ENCODE measurements around the gene DCAKD. TPM values are rescaled to one million over a fixed set of nuclear protein-coding genes. Genes with fewer than 3 reads are reported as not detected.

DCAKD gene
- polyA plus RNA-seq, 2 donors: 11.8 to 15.8 TPM

DNA sequence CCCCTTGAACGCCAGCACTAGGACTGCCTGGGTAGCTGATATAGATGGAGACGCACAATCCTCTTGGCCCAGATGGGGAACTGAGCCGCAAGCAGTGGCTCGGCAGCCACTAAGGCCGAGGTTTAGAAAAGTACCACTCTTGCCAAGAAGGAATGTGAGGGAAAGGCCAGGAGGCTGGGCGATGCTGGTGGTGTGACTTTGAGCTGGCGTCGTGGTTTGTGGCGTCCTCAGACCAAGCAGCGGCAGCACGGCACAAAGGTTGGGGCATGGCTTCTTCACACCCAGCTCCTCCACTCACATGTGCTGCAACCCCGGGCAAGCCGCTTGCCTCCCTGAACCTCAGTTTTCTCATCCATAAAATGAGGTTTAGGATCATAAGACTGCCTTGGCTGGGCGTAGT is 15.6 kb downstream of the DCAKD start:
- H3K36me3 ChIP-seq (ENCODE audit: control insufficient read depth in 2 of 2, insufficient read depth in 2 of 2, low read length in 1 of 2): peaks cover 2 to 10% of the 10 kb centered on the region in 2 donors
- H3K4me3 ChIP-seq (ENCODE audit: low read depth in 1 of 2, low read length in 2 of 2): no peak overlapping the region
- no peaks in the 10 kb centered on the region for H3K27me3 ChIP-seq (ENCODE audit: control insufficient read depth in 1 of 2, insufficient read depth in 2 of 2, low read length in 2 of 2)
- no peak overlapping the region for H3K27ac ChIP-seq (ENCODE audit: low read depth in 2 of 2, low read length in 1 of 2)
- WGBS, 2 donors: 92 to 93% methylated on average over 14 of the region's 14 CpGs
- no peaks in the 10 kb centered on the region for H3K9me3 ChIP-seq (ENCODE audit: control insufficient read depth in 2 of 2, insufficient read depth in 1 of 2, low read depth in 1 of 2, low read length in 1 of 2)
- peaks cover 4% of the 10 kb centered on the region in 2 donors for H3K4me1 ChIP-seq (ENCODE audit: control insufficient read depth in 2 of 2, insufficient read depth in 2 of 2, low read length in 1 of 2)

- peaks cover 8 to 22% of the 10 kb centered on the region in 2 donors for H3K36me3 ChIP-seq (ENCODE audit: control insufficient read depth in 2 of 2, insufficient read depth in 2 of 2, low read length in 1 of 2)
- H3K27ac ChIP-seq (ENCODE audit: low read depth in 2 of 2, low read length in 1 of 2): no peak overlapping the region
- H3K9me3 ChIP-seq (ENCODE audit: control insufficient read depth in 2 of 2, insufficient read depth in 1 of 2, low read depth in 1 of 2, low read length in 1 of 2): no peaks in the 10 kb centered on the region
- no peaks in the 10 kb centered on the region for H3K27me3 ChIP-seq (ENCODE audit: control insufficient read depth in 1 of 2, insufficient read depth in 2 of 2, low read length in 2 of 2)
- 94 to 95% methylated on average over 14 of the region's 14 CpGs for WGBS, 2 donors
- H3K4me1 ChIP-seq (ENCODE audit: control insufficient read depth in 2 of 2, insufficient read depth in 2 of 2, low read length in 1 of 2): peaks cover 4% of the 10 kb centered on the region in 2 donors
- H3K4me3 ChIP-seq (ENCODE audit: low read depth in 1 of 2, low read length in 2 of 2): no peak overlapping the region
Observed at GRCh38 chr17:45034599-45034998, 16.8 kb downstream of the DCAKD start.

DNA sequence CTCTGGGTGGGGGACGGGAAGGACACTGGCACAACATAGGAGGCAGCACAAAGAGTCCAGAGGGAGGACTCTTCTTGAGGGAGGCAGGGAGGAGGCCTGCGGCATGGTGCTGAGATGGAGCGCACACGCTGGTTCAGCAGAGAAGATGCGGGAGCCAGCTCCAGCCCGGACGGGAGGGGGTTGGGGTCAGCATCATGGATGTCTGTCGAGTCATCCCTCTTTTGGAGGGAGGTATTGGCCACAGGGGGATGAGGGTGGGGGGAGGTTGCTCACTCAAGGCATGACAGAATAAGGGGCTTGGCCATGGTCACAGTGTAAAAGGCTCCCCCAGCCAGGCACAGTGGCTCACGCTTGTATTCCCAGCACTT is 19.3 kb downstream of the DCAKD start:
- 89 to 91% methylated on average over 9 of the region's 9 CpGs for WGBS, 2 donors
- Histone ChIP-seq H3K27ac (ENCODE audit: low read depth in 2 of 2, low read length in 1 of 2) (no peak overlapping the region), H3K4me1 (ENCODE audit: control insufficient read depth in 2 of 2, insufficient read depth in 2 of 2, low read length in 1 of 2) (no peaks in the 10 kb centered on the region), H3K4me3 (ENCODE audit: low read depth in 1 of 2, low read length in 2 of 2) (no peak overlapping the region), H3K9me3 (ENCODE audit: control insufficient read depth in 2 of 2, insufficient read depth in 1 of 2, low read depth in 1 of 2, low read length in 1 of 2) (no peaks in the 10 kb centered on the region), H3K36me3 (ENCODE audit: control insufficient read depth in 2 of 2, insufficient read depth in 2 of 2, low read length in 1 of 2) (peaks cover 8 to 27% of the 10 kb centered on the region in 2 donors), H3K27me3 (ENCODE audit: control insufficient read depth in 1 of 2, insufficient read depth in 2 of 2, low read length in 2 of 2) (no peaks in the 10 kb centered on the region)

DNA sequence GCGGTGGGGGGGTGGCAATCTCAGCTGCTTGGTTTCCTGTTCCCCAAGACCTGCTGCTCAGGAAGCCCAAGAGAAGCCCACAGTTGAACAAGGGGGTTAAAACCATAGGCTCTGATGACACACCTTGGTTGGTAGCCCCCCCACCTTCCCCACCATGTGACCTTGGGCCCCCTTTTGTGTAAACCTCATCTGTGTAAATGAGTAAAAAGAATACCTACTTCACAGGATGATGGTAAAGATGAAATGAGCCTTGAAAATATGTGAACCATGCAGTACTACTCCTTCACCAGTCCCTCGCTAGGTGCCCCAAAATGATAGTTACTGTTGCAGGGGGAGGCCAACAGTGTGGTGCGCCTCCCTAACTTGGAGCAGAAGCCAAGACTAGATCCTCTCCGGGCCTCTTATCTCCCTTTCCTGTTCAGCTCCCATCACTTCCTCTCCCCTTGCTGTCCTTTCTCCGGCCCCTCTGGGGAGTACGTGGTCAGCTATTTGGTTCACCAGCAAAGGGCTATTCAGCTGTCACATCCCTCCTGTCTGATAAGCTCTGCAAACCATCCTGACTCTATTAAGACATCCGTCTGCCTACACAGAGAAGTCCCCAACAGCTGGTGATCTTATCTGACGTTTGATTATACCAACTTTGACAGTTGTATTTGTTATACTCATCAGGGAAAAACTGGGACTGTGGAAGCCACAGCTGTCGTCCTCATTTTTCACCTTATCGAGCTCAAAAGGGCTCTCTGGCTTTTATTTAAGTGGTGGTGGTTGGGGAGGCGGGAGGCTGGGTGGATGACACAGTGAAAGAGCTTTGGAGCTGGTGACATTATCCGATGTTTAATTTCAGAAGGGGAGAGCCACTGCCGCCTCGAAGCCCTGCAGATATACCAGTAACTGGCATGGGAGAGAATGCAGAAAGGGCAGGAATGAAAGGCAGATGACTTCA is 19.9 kb downstream of the DCAKD start:
- Histone ChIP-seq H3K36me3 (ENCODE audit: control insufficient read depth in 2 of 2, insufficient read depth in 2 of 2, low read length in 1 of 2) (peaks cover 8 to 31% of the 10 kb centered on the region in 2 donors), H3K9me3 (ENCODE audit: control insufficient read depth in 2 of 2, insufficient read depth in 1 of 2, low read depth in 1 of 2, low read length in 1 of 2) (no peaks in the 10 kb centered on the region), H3K4me1 (ENCODE audit: control insufficient read depth in 2 of 2, insufficient read depth in 2 of 2, low read length in 1 of 2) (no peaks in the 10 kb centered on the region), H3K4me3 (ENCODE audit: low read depth in 1 of 2, low read length in 2 of 2) (no peak overlapping the region), H3K27me3 (ENCODE audit: control insufficient read depth in 1 of 2, insufficient read depth in 2 of 2, low read length in 2 of 2) (no peaks in the 10 kb centered on the region), H3K27ac (ENCODE audit: low read depth in 2 of 2, low read length in 1 of 2) (no peak overlapping the region)
- WGBS, 2 donors: 75 to 76% methylated on average over 14 of the region's 14 CpGs

- WGBS, 2 donors: 85 to 88% methylated on average over 6 of the region's 6 CpGs
- Histone ChIP-seq H3K4me3 (ENCODE audit: low read depth in 1 of 2, low read length in 2 of 2) (no peak overlapping the region), H3K27ac (ENCODE audit: low read depth in 2 of 2, low read length in 1 of 2) (no peak overlapping the region), H3K9me3 (ENCODE audit: control insufficient read depth in 2 of 2, insufficient read depth in 1 of 2, low read depth in 1 of 2, low read length in 1 of 2) (no peaks in the 10 kb centered on the region), H3K4me1 (ENCODE audit: control insufficient read depth in 2 of 2, insufficient read depth in 2 of 2, low read length in 1 of 2) (no peaks in the 10 kb centered on the region), H3K36me3 (ENCODE audit: control insufficient read depth in 2 of 2, insufficient read depth in 2 of 2, low read length in 1 of 2) (peaks cover 8 to 31% of the 10 kb centered on the region in 2 donors), H3K27me3 (ENCODE audit: control insufficient read depth in 1 of 2, insufficient read depth in 2 of 2, low read length in 2 of 2) (no peaks in the 10 kb centered on the region)
Observed at GRCh38 chr17:45030733-45031132, 20.7 kb downstream of the DCAKD start.

- Histone ChIP-seq H3K36me3 (ENCODE audit: control insufficient read depth in 2 of 2, insufficient read depth in 2 of 2, low read length in 1 of 2) (peaks cover 8 to 31% of the 10 kb centered on the region in 2 donors), H3K4me1 (ENCODE audit: control insufficient read depth in 2 of 2, insufficient read depth in 2 of 2, low read length in 1 of 2) (no peaks in the 10 kb centered on the region)
- WGBS, 2 donors: 86 to 89% methylated on average over 17 of the region's 17 CpGs
Observed at GRCh38 chr17:45029758-45030423, 21.5 kb downstream of the DCAKD start.

GRCh38 chr17:45029096-45029495 is 22.3 kb downstream of the DCAKD start:
- H3K4me3 ChIP-seq (ENCODE audit: low read depth in 1 of 2, low read length in 2 of 2): no peak overlapping the region
- peaks cover 8 to 33% of the 10 kb centered on the region in 2 donors for H3K36me3 ChIP-seq (ENCODE audit: control insufficient read depth in 2 of 2, insufficient read depth in 2 of 2, low read length in 1 of 2)

More at GRCh38 chr17:45029758-45030423, 21.5 kb downstream of the DCAKD start:
- no peak overlapping the region for H3K27ac ChIP-seq (ENCODE audit: low read depth in 2 of 2, low read length in 1 of 2)
- no peak overlapping the region for H3K4me3 ChIP-seq (ENCODE audit: low read depth in 1 of 2, low read length in 2 of 2)
- no peaks in the 10 kb centered on the region for H3K9me3 ChIP-seq (ENCODE audit: control insufficient read depth in 2 of 2, insufficient read depth in 1 of 2, low read depth in 1 of 2, low read length in 1 of 2)
- no peaks in the 10 kb centered on the region for H3K27me3 ChIP-seq (ENCODE audit: control insufficient read depth in 1 of 2, insufficient read depth in 2 of 2, low read length in 2 of 2)

GRCh38 chr17:45022655-45023339 is 28.6 kb downstream of the DCAKD start:
- Histone ChIP-seq H3K27ac (ENCODE audit: low read depth in 2 of 2, low read length in 1 of 2) (peak overlapping the region in 1 of 2 donors; percentile 67), H3K27me3 (ENCODE audit: control insufficient read depth in 1 of 2, insufficient read depth in 2 of 2, low read length in 2 of 2) (no peaks in the 10 kb centered on the region), H3K4me3 (ENCODE audit: low read depth in 1 of 2, low read length in 2 of 2) (no peak overlapping the region), H3K4me1 (ENCODE audit: control insufficient read depth in 2 of 2, insufficient read depth in 2 of 2, low read length in 1 of 2) (peaks cover 2 to 13% of the 10 kb centered on the region in 2 donors), H3K9me3 (ENCODE audit: control insufficient read depth in 2 of 2, insufficient read depth in 1 of 2, low read depth in 1 of 2, low read length in 1 of 2) (no peaks in the 10 kb centered on the region), H3K36me3 (ENCODE audit: control insufficient read depth in 2 of 2, insufficient read depth in 2 of 2, low read length in 1 of 2) (peaks cover 0 to 13% of the 10 kb centered on the region in 2 donors)
- 55 to 70% methylated on average over 13 of the region's 13 CpGs for WGBS, 2 donors

More at GRCh38 chr17:45029096-45029495, 22.3 kb downstream of the DCAKD start:
- WGBS, 2 donors: 91 to 92% methylated on average over 7 of the region's 7 CpGs
- no peaks in the 10 kb centered on the region for H3K4me1 ChIP-seq (ENCODE audit: control insufficient read depth in 2 of 2, insufficient read depth in 2 of 2, low read length in 1 of 2)
- no peak overlapping the region for H3K27ac ChIP-seq (ENCODE audit: low read depth in 2 of 2, low read length in 1 of 2)
- H3K27me3 ChIP-seq (ENCODE audit: control insufficient read depth in 1 of 2, insufficient read depth in 2 of 2, low read length in 2 of 2): no peaks in the 10 kb centered on the region
- no peaks in the 10 kb centered on the region for H3K9me3 ChIP-seq (ENCODE audit: control insufficient read depth in 2 of 2, insufficient read depth in 1 of 2, low read depth in 1 of 2, low read length in 1 of 2)

DNA sequence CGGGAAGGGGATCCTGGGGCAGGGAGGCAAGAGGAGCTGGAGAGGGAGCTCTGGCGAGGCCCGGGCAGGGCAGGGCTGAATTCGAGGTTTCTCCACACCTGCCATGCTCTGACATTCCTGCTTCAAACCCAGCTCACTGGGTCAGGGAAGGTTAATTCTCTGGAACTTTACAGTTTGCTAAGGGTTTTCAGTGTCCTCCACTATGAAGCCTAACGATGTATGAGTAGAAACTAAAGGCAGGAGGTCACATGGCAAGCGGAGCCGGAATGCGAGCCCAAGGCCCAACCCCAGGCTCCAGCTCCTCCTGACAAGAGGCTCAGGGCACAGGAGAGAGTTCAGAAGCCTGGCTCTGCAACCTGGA is 29.2 kb downstream of the DCAKD start:
- WGBS, 2 donors: 49 to 57% methylated on average over 8 of the region's 8 CpGs

More for the DNA sequence above, 29.2 kb downstream of the DCAKD start:
- peak overlapping the region in 1 of 2 donors; percentile 45 for H3K27ac ChIP-seq (ENCODE audit: low read depth in 2 of 2, low read length in 1 of 2)
- H3K4me1 ChIP-seq (ENCODE audit: control insufficient read depth in 2 of 2, insufficient read depth in 2 of 2, low read length in 1 of 2): peaks cover 2 to 13% of the 10 kb centered on the region in 2 donors
- H3K36me3 ChIP-seq (ENCODE audit: control insufficient read depth in 2 of 2, insufficient read depth in 2 of 2, low read length in 1 of 2): peaks cover 0 to 13% of the 10 kb centered on the region in 2 donors
- no peaks in the 10 kb centered on the region for H3K27me3 ChIP-seq (ENCODE audit: control insufficient read depth in 1 of 2, insufficient read depth in 2 of 2, low read length in 2 of 2)
- H3K4me3 ChIP-seq (ENCODE audit: low read depth in 1 of 2, low read length in 2 of 2): no peak overlapping the region
- no peaks in the 10 kb centered on the region for H3K9me3 ChIP-seq (ENCODE audit: control insufficient read depth in 2 of 2, insufficient read depth in 1 of 2, low read depth in 1 of 2, low read length in 1 of 2)
